GM12872 (cell line): ENCODE data around the gene RMI2.

ENCODE experiments used
- TF ChIP-seq, protein P1 (sequence below): IDR thresholded peaks from 3 replicates; pipeline ENCODE4 v1.5.1; 2011; ENCODE audit warnings: low read depth, mild to moderate bottlenecking, low read length, moderate library complexity; ENCODE audit not compliant: insufficient read depth

Gene RMI2

DNA sequence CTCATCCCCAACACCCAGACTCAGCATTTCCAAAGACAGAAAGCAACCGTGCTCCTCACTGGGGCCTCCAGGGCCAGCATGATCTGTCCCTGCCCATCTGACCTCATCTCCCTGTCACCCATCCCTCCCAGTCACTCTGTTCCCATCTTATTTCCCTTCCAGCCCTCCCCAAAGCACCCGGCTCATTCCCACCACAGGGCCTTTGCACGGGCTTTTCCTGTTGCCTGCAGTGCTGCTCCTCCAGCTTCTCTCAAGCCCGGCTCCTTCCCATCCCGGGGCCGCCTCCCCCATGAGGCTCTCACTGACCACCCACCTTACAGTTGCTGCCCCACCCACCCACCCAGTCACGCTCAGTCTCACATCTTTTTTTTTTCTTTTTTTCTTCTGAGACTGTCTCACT lies 54.8 kb downstream of the RMI2 start:
- TF ChIP-seq, protein P1, sequence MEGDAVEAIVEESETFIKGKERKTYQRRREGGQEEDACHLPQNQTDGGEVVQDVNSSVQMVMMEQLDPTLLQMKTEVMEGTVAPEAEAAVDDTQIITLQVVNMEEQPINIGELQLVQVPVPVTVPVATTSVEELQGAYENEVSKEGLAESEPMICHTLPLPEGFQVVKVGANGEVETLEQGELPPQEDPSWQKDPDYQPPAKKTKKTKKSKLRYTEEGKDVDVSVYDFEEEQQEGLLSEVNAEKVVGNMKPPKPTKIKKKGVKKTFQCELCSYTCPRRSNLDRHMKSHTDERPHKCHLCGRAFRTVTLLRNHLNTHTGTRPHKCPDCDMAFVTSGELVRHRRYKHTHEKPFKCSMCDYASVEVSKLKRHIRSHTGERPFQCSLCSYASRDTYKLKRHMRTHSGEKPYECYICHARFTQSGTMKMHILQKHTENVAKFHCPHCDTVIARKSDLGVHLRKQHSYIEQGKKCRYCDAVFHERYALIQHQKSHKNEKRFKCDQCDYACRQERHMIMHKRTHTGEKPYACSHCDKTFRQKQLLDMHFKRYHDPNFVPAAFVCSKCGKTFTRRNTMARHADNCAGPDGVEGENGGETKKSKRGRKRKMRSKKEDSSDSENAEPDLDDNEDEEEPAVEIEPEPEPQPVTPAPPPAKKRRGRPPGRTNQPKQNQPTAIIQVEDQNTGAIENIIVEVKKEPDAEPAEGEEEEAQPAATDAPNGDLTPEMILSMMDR = no peak
